HepG2 (cell line): ENCODE results near the gene EFCAB8. TPM values are rescaled to one million over a fixed set of nuclear protein-coding genes. Genes with fewer than 3 reads are reported as not detected.
A peak's percentile ranks its signal among the peaks of the same experiment; 100 is the strongest.

ENCODE experiments used
- CBX5 ChIP-seq: sonication (generic); formaldehyde crosslinking; IDR thresholded peaks from 2 replicates; pipeline ENCODE4 v1.4.0; 2020; ENCODE audit warnings: missing genetic modification reagents, borderline replicate concordance
- FOXC1 ChIP-seq: sonication (generic); formaldehyde crosslinking; IDR thresholded peaks from 2 replicates; pipeline ENCODE4 v1.8.0; 2022; ENCODE audit warnings: mild to moderate bottlenecking, missing genetic modification reagents, borderline replicate concordance
- GATA4 ChIP-seq: sonication (generic); IDR thresholded peaks from 2 replicates; pipeline ENCODE4 v1.6.1; 2016; ENCODE audit warnings: antibody characterized with exemption, low read depth, borderline replicate concordance
- HNF4A ChIP-seq: sonication (generic); formaldehyde crosslinking; IDR thresholded peaks from 2 replicates; pipeline ENCODE4 v1.4.0; 2020; ENCODE audit warnings: missing genetic modification reagents
- MTA3 ChIP-seq: sonication (generic); formaldehyde crosslinking; IDR thresholded peaks from 2 replicates; pipeline ENCODE4 v1.4.0; 2020; ENCODE audit warnings: missing genetic modification reagents
- NFRKB ChIP-seq: fragments of 450-650 bp; IDR thresholded peaks from 2 replicates; pipeline ENCODE4 v1.6.1; 2017
- NR2F1 ChIP-seq, 2 experiments: fragments of 450-650 bp in 1 of 2; formaldehyde crosslinking in 1 of 2; IDR thresholded peaks; 2 replicates each; pipeline versions ENCODE4 v1.5.0 to v1.6.1; 2016 to 2020; ENCODE audit warnings: mild to moderate bottlenecking in 1 of 2, missing compliant biosample characterization in 1 of 2, missing genetic modification reagents in 1 of 2, moderate library complexity in 1 of 2
- SMAD3 ChIP-seq: sonication (generic); formaldehyde crosslinking; IDR thresholded peaks from 2 replicates; pipeline ENCODE4 v1.4.0; 2020; ENCODE audit warnings: missing genetic modification reagents
- ZFYVE20 ChIP-seq: sonication (generic); formaldehyde crosslinking; IDR thresholded peaks from 2 replicates; pipeline ENCODE4 v1.8.0; 2023; ENCODE audit warnings: low read depth, mild to moderate bottlenecking, moderate library complexity, missing genetic modification reagents, borderline replicate concordance
- ZNF205 ChIP-seq: IDR thresholded peaks from 2 replicates; pipeline ENCODE4 v1.6.1; 2018; ENCODE audit warnings: missing biosample characterization, missing genetic modification reagents
- ZNF501 ChIP-seq: sonication (generic); formaldehyde crosslinking; IDR thresholded peaks from 2 replicates; pipeline ENCODE4 v1.5.1; 2020; ENCODE audit warnings: mild to moderate bottlenecking, moderate library complexity, missing genetic modification reagents
- ZNF510 ChIP-seq: sonication (generic); formaldehyde crosslinking; IDR thresholded peaks from 2 replicates; pipeline ENCODE4 v1.4.0; 2020; ENCODE audit warnings: low read depth, mild to moderate bottlenecking, missing genetic modification reagents
- ZNF589 ChIP-seq: sonication (generic); formaldehyde crosslinking; conservative IDR thresholded peaks from 2 replicates; pipeline ENCODE4 v1.8.0; 2022; ENCODE audit warnings: mild to moderate bottlenecking, moderate library complexity, missing genetic modification reagents
- ZNF672 ChIP-seq: sonication (generic); formaldehyde crosslinking; IDR thresholded peaks from 2 replicates; pipeline ENCODE4 v1.8.1; 2022; ENCODE audit warnings: missing genetic modification reagents
- polyA plus RNA-seq, 8 experiments: library from polyadenylated mRNA; depleted of rRNA in 3 of 8; stranded (reverse) in 7 of 8; unstranded in 1 of 8; fragments of >200 nt; fragmentation: Illumina TruSeq in 4 of 8; extraction: Trizol in 4 of 8; gene quantifications; 2 replicates each; pipeline versions ENCODE4 v1.2.1 to v1.2.3, GENCODE V29; 2011 to 2016; ENCODE audit warnings: low read depth in 4 of 8, missing spikeins in 1 of 8, mixed read lengths in 1 of 8; ENCODE audit not compliant: insufficient read depth in 1 of 8
- total RNA-seq, 5 experiments: library from RNA; depleted of rRNA; stranded (reverse); fragments of >200 nt; fragmentation: Illumina TruSeq; extraction: Trizol; gene quantifications; 2 replicates each; pipeline ENCODE4 v1.2.3, GENCODE V29; 2016; ENCODE audit warnings: low read depth in 1 of 5
- TF ChIP-seq, protein P1 (sequence below): IDR thresholded peaks from 2 replicates; pipeline ENCODE4 v1.6.1; 2018; ENCODE audit warnings: missing genetic modification reagents, mild to moderate bottlenecking, missing compliant biosample characterization
- TF ChIP-seq, protein P2 (sequence below): sonication (generic); formaldehyde crosslinking; IDR thresholded peaks from 2 replicates; pipeline ENCODE4 v1.4.0; 2020; ENCODE audit warnings: missing genetic modification reagents
- TF ChIP-seq, protein P3 (sequence below): sonication (generic); formaldehyde crosslinking; IDR thresholded peaks from 2 replicates; pipeline ENCODE4 v1.9.0; 2022; ENCODE audit warnings: missing genetic modification reagents, mild to moderate bottlenecking, borderline replicate concordance
- TF ChIP-seq, protein P4 (sequence below): sonication (generic); formaldehyde crosslinking; IDR thresholded peaks from 2 replicates; pipeline ENCODE4 v1.4.0; 2020; ENCODE audit warnings: missing genetic modification reagents
- TF ChIP-seq, protein P5 (sequence below): sonication (generic); formaldehyde crosslinking; IDR thresholded peaks from 2 replicates; pipeline ENCODE4 v1.4.0; 2020; ENCODE audit warnings: missing genetic modification reagents
- TF ChIP-seq, protein P6 (sequence below): IDR thresholded peaks from 2 replicates; pipeline ENCODE4 v1.6.1; 2016; ENCODE audit warnings: missing compliant biosample characterization, missing genetic modification reagents, borderline replicate concordance

Gene EFCAB8
- total and polyA plus RNA-seq, 2 of the 13 experiments (the other 11 are each of a cell fraction or from before 2014, with no cell fraction given) = 0.15 to 0.22 TPM

DNA sequence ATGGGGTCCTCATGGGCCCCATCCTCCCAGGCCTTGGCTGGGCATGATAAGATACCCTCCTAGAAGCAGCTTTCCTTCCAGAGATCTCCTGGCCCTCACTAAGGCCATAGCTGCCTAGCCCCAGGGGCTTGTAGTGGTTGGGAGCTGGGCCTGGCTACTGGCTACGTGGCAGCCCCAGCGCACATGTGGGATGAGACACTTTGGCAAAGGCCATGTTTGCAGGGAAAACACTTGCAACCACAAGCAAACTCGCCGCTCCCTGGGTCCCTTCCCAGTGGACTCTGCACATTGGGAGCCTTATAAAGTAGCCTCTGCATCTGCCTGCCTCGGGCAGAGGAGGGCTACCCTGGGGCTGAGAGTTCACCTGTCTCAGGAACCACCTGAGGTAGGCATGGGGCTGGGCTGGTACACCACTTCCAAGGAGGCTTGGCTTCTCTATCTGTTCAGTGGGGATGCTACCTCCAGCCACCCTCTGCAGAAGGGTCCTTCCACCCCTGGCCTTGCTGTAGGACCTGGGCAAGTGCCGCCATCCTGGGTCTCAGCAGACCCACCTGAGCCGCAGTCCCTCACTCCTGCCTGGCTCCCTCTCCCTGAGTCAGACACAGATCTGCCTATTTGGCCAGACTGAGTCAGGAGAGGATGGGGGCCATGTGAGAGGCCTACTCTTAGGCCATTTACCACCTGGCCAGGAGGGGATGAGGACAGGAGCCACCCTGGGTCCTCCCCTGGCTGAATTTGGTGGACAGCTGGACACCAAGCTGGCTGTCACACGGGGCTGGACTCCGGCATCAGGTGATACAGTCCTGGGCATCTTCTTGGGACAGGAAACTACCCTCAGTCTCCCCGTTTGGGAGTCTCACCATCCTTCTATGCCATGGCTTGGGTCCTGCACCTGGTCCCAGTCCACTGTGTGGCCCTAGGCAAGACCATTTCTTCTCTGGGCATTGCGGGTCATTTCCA, 148.9 kb downstream of the EFCAB8 start, which contains the start of gene BPIFB2 (continued):
- TF ChIP-seq, protein P1, sequence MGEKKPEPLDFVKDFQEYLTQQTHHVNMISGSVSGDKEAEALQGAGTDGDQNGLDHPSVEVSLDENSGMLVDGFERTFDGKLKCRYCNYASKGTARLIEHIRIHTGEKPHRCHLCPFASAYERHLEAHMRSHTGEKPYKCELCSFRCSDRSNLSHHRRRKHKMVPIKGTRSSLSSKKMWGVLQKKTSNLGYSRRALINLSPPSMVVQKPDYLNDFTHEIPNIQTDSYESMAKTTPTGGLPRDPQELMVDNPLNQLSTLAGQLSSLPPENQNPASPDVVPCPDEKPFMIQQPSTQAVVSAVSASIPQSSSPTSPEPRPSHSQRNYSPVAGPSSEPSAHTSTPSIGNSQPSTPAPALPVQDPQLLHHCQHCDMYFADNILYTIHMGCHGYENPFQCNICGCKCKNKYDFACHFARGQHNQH (CRISPR knock-in tag) = peak; percentile 88
- TF ChIP-seq, protein P2, sequence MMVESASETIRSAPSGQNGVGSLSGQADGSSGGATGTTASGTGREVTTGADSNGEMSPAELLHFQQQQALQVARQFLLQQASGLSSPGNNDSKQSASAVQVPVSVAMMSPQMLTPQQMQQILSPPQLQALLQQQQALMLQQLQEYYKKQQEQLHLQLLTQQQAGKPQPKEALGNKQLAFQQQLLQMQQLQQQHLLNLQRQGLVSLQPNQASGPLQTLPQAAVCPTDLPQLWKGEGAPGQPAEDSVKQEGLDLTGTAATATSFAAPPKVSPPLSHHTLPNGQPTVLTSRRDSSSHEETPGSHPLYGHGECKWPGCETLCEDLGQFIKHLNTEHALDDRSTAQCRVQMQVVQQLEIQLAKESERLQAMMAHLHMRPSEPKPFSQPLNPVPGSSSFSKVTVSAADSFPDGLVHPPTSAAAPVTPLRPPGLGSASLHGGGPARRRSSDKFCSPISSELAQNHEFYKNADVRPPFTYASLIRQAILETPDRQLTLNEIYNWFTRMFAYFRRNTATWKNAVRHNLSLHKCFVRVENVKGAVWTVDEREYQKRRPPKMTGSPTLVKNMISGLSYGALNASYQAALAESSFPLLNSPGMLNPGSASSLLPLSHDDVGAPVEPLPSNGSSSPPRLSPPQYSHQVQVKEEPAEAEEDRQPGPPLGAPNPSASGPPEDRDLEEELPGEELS (CRISPR knock-in tag) = peak; percentile 92
- TF ChIP-seq, protein P3, sequence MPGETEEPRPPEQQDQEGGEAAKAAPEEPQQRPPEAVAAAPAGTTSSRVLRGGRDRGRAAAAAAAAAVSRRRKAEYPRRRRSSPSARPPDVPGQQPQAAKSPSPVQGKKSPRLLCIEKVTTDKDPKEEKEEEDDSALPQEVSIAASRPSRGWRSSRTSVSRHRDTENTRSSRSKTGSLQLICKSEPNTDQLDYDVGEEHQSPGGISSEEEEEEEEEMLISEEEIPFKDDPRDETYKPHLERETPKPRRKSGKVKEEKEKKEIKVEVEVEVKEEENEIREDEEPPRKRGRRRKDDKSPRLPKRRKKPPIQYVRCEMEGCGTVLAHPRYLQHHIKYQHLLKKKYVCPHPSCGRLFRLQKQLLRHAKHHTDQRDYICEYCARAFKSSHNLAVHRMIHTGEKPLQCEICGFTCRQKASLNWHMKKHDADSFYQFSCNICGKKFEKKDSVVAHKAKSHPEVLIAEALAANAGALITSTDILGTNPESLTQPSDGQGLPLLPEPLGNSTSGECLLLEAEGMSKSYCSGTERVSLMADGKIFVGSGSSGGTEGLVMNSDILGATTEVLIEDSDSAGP (CRISPR knock-in tag) = peak; percentile 30
- TF ChIP-seq ZNF510 (peak; percentile 95), HNF4A (CRISPR knock-in tag) (peak; percentile 91), MTA3 (no peak), ZNF672 (CRISPR knock-in tag) (no peak), ZNF589 (CRISPR knock-in tag) (0 out of 2 replicates have a peak, but pooled peaks have one; percentile 30), FOXC1 (CRISPR knock-in tag) (no peak), ZNF205 (CRISPR knock-in tag) (peak; percentile 45; the same call in 1 of the 2 replicates), ZFYVE20 (no peak), GATA4 (peak; percentile 89; the same call in 1 of the 2 replicates), SMAD3 (CRISPR knock-in tag) (peak; percentile 84), NFRKB (no peak), NR2F1 (CRISPR knock-in tag; IDR thresholded peaks at IDR 0.05) (peak; percentile 61 to 86; a peak in 3 of 4 replicates), ZNF501 (CRISPR knock-in tag) (no peak; the same call in none of the 2 replicates), CBX5 (peak; percentile 78; the same call in 1 of the 2 replicates)
- TF ChIP-seq, protein P4, sequence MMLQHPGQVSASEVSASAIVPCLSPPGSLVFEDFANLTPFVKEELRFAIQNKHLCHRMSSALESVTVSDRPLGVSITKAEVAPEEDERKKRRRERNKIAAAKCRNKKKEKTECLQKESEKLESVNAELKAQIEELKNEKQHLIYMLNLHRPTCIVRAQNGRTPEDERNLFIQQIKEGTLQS (CRISPR knock-in tag) = peak; percentile 56; the same call in 1 of the 2 replicates
- TF ChIP-seq, protein P5, sequence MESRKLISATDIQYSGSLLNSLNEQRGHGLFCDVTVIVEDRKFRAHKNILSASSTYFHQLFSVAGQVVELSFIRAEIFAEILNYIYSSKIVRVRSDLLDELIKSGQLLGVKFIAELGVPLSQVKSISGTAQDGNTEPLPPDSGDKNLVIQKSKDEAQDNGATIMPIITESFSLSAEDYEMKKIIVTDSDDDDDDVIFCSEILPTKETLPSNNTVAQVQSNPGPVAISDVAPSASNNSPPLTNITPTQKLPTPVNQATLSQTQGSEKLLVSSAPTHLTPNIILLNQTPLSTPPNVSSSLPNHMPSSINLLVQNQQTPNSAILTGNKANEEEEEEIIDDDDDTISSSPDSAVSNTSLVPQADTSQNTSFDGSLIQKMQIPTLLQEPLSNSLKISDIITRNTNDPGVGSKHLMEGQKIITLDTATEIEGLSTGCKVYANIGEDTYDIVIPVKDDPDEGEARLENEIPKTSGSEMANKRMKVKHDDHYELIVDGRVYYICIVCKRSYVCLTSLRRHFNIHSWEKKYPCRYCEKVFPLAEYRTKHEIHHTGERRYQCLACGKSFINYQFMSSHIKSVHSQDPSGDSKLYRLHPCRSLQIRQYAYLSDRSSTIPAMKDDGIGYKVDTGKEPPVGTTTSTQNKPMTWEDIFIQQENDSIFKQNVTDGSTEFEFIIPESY (CRISPR knock-in tag) = peak; percentile 61
- TF ChIP-seq, protein P6, sequence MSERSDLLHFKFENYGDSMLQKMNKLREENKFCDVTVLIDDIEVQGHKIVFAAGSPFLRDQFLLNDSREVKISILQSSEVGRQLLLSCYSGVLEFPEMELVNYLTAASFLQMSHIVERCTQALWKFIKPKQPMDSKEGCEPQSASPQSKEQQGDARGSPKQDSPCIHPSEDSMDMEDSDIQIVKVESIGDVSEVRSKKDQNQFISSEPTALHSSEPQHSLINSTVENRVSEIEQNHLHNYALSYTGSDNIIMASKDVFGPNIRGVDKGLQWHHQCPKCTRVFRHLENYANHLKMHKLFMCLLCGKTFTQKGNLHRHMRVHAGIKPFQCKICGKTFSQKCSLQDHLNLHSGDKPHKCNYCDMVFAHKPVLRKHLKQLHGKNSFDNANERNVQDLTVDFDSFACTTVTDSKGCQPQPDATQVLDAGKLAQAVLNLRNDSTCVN (CRISPR knock-in tag) = peak; percentile 52; the same call in 1 of the 2 replicates
